Measurements from ENCODE around the gene G0S2. TPM values are rescaled to one million over a fixed set of nuclear protein-coding genes. Genes with fewer than 3 reads are reported as not detected.

G0S2 gene
- polyA plus RNA-seq, 4 donors = 5.8 to 12.7 (median 9.5) TPM

DNA sequence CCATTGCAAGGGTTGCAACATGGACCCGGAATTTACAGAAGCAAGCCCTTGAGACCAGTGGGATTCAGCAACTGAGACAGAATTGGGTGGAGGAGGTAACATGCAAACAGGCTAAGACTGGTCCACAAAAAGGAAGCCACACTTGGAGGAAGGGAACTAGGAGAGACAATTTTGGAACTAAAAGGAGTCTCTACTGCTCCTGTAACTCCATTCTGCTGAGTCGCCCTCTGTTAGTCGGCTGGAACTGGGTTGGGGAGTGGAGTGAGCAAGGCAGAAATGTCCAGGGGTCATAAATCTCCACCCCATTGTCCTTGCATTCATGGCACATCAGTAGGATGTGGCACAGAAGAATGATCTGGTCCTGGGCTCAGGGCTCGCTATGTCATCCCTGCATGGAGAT, 28.1 kb upstream of the G0S2 start:
- DNase-seq (ENCODE audit: low read depth in 4 of 4, low spot score in 3 of 4) = no peak

DNA sequence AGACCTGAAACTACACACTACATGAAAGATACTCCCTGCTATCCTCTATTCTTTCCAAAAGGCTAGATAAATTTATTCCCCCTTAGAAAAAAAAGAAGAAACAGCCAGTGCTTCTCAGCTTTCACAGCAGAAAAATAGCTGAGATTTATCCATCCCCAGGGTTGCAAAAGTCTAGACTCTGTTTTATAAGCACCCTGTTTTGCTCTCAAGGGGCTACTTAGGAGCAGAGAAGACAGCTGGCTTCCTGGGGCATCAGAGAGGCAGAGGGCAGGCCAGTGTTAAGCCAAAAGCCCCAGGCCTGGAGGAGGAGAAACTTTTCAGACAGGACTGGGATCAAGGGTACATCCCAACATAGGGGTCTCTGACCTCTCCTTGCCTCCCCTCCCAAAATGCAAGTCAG, 26.9 kb upstream of the G0S2 start:
- no peak for DNase-seq (ENCODE audit: low read depth in 4 of 4, low spot score in 3 of 4)

DNA sequence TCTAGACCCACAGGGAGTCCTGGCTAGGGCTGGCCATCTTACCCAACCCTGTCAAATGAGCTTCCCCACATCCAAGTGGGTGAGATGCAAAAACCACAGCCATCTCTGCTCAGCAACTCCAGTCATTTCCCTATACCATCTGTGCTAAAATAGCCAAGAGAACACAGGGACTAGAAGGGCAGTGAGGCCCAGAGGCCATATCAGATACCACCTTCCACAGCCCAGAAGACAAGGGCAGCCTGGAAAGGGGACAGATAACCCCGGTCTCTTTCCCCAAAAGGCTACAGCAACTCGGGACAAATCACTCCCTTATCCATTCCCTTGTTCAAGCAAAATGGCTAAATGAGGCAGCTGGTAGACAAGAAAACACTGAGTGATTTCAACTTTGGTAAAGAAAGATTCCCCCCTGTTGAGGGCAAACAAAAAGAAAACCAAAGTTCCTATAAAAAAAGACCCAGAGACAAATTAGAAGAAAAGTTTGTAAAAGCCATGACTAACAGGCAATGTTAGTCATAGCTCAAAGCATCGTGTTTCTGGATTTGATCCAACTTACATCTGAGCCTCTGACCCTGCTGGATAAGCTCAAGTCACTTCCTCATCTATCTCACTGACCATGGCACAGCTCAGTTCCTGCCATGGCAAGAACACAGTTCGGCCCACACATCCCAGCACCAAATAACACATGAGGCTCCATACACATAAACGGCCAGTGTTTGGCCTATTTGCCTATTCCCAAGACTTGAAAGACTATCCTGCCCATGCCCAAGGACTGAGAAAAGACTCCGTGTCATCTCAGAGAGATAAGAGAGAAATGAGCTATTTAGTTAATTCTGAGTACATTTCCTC, 26.1 kb upstream of the G0S2 start:
- no peak for DNase-seq (ENCODE audit: low read depth in 4 of 4, low spot score in 3 of 4)

DNA sequence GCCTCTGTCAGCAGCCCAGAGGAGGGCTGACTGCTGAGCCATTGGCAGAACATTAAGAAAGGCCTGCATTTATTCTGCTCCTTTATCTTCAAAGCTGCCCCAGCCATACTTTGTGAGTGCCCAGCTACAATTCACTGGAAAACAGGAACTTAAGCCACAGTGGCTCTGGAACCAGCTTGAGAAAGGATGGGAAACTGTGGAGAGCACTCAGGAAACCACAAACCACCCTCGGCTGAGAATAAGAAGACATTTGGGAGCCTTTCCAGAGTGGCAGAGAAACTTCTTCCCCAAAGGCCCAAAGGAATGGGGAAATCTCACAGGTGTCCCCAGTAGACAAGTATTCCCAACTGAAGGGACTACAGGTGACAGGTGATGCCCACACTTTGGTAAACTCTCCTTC, 24.8 kb upstream of the G0S2 start:
- DNase-seq (ENCODE audit: low read depth in 4 of 4, low spot score in 3 of 4) = no peak

DNA sequence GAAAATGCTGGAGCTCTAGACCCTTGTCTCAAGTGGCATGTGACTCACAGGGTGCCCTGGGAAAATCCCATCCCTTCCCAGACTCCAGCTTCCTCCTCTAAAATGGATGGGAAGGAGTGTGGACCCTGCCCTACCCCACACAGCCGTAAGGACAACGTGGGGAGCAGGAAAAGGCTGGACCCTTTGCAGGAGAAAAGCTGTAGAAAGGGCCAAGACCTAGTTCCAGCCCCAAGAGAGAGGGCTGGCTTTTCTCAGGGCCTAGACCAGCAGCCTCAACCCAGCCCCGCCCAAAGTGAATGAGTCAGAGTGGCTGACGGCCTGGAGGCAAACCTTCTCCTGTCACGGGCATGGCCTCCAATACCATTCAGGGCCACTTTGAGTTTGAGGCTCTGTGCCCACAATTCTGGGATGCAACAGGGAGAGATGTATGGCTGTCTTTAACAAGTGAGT, 24.0 kb upstream of the G0S2 start:
- no peak for DNase-seq (ENCODE audit: low read depth in 4 of 4, low spot score in 3 of 4)

DNA sequence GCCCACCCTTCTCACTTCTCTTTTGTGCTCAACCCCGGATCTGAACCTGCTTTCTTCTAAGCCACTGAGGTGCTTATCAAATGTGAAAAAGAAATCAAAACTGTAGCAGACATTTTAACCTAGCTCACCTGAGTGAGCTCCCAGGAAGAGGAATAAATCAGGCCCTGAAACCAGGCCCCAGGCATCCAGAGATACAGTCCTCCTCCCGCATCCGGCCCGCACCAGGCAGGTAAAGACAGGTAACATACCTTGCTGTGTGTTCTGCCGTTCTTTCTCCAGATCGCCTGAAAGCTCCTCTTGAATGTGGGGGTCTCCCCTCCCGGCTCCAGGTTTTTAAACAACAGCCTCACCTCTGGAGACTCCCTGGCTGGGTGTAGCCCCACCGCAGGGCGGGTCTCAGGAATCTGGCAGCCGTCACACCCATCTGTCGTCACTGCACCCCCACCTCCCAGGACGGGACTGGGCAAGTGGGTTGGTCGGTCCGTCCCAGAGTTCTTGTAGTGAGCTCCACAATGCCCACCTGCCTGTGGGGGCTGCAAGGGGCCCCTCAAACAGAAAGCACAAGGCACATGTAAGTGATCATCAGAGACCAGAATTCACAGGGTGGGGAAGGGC, 23.0 kb upstream of the G0S2 start, which contains the start of gene LAMB3:
TSS of gene LAMB3 (minus strand) at position 305 of the 615 bp plus-strand sequence. CDS start 1,481 bp downstream, outside the sequence.
- DNase-seq (ENCODE audit: low read depth in 4 of 4, low spot score in 3 of 4) = no peak

DNA sequence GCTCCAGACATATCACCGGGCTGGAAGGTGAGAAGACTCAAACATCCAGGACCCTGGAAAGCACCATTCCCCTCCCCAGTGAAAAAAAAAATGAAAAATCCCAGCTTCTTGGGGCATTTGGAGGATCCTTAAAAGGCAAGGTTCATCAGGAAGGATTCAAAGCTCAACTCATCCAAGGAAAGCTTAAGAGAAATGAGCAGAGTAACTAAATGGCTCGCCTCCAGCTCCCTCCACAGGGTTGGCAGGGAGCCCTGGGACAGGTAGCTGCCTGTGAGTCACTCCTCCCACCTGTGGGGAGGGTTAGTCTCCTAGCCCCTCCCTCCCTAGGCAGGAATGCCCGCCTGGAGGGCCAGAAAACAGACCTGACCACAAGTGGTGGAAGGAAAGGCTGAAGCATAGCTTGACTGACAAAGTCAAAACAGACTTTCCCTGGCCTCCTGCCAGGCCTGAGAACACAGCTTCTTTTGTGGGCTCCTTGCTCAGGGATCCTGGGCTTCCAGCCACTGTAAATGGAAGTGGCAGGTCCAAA, 22.3 kb upstream of the G0S2 start:
- peak in 1 of 4 donors; percentile 72 for DNase-seq (ENCODE audit: low read depth in 4 of 4, low spot score in 3 of 4)

DNA sequence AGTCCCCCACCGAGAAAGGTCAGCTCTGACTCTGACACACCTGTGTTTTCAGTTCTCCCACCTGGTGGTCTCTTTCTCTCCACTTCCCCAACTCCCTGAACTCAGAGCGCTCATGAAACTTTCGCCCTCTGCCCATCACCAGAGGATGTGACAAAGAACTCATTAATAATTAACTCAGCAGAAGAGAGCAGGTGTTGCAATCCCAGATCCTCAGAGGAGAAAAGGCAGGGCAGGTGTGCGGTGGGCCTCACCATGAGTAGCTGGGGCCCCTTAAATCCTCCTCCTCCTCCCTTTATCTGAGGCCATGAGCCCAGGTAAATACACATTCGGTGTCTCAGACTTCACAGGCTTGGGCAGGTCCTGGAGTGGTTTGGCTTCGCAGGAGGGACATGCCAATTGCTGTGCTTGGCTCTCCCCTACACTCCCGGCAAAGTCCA, 21.3 kb upstream of the G0S2 start:
- no peak for DNase-seq (ENCODE audit: low read depth in 4 of 4, low spot score in 3 of 4)

DNA sequence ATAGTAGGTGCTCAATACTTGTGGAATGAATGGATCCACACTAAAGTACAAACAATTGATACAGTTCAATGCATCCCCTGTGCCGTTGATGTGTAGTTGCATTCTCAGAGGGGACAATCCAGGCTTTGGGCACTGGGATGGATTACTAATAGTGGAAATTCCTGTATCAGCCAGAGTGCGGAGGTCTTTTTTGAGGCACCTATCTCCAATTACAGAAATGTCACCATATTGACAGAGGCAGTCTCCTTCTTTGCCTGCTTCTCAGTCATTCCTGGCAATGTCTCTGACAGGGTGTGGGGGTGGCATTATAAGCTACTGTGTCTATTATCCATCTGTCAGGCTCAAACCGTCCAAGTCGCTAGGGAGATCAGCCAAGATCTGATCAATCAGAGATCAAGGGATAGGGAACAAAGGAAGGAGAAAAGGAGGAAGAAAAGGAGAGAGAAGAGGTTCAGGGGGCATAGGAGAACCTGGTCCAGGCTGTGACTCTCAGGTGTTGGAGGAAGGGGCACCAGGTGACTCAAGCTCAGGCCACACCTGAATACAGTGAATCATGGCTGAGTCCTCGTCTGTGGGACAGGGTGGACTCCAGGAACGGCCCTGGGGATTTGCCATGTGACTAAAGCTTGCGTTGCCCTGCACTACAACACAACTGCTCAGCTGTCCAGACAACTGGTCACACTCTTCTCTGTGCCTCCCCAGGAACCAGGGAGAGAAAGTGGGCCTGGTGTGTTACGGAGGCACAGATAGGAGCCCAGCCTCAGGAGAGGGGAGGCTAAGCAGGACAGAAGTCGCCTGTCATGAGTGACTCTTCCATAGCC, 19.6 kb upstream of the G0S2 start:
- DNase-seq (ENCODE audit: low read depth in 4 of 4, low spot score in 3 of 4) = no peak

DNA sequence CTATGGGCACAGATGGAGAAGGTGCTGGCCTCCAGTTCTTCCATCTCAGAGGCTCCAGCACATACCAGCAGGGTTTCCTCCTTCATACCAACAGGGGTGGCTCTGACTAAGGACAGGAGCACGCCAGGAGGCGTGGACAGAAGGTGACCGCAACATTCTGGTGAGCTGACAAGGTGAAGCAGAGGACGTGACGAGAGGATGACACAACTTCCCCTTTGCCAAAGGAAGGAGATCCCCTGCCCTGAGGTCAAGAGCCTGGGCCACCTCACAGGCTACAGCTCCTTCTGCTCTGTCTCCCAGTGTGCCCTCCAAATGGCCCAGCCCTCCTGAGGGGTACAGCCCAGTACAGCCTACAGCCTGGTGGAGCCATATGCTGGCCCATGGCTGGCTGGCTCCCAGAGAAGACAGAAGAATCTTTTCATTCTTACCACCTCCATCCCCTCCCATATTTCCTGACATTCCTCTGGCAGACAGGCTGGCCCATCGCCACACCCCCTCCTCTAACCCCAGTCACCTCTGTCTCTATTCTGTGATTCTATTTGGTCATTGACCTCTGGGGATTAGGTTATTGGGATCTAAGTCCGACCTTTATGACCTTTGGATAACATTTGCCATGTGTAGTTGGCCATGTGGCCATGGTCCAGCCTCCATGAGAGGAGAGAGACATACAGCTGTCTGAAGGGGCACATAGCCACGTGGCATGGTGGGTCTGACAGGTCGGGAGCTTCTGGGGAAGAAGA, 17.9 kb upstream of the G0S2 start:
- DNase-seq (ENCODE audit: low read depth in 4 of 4, low spot score in 3 of 4) = no peak

DNA sequence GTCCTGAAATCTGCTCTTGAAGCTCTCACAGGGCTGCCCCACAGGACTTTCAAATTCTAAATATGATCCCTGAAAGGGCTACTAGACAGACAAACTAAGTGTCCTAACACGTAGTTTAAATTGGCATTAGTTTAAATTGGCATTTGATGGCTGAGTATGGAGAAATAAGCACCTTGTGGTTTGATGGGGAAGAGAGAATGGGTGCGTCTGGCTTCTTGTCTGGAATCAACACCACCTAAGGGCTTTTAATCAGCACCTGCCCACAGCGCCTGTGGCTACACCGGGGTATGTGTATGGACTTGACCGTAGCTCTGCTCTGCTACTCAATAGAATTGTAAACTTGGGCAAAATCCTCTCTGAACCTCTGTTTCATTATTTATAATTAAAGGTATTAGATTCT, 17.3 kb upstream of the G0S2 start:
- DNase-seq (ENCODE audit: low read depth in 4 of 4, low spot score in 3 of 4) = no peak

DNA sequence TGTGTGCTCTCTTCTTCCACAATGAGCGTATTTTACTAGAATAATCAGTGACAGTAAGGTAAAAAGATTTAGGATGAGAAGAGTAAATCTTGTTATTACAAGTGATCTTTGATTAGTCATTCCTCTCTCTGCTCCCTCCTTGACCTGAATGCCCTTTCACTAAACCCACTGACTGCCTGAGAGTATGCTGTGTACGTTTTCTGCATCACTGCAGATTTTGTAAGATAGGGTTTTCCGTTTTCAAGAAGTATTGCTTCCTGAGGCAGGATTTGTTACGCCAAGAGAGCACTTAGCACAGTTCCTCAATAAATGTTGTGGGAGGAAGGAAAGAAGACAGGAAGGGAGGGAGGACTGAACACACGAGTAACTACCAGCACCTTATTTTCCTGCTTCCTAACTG, 15.3 kb upstream of the G0S2 start:
- no peak for DNase-seq (ENCODE audit: low read depth in 4 of 4, low spot score in 3 of 4)

DNA sequence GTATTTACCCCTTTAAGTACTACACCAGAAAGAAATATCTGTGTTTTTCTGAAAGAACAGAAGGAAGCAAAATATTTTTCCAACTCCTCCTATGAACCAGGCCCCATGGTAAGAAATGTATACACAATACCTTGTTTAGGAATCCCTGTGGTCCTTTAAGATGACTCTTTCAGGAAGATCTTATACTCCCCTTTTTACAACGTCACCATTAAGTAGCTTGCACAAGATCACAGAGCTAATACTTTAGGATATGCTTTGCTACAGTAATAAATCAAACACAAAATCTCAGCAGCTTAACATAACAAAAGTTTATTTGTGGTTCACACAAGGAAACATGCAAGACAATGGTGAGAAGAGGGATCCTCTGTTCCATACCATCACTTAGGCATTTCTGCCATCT, 14.1 kb upstream of the G0S2 start:
- no peak for DNase-seq (ENCODE audit: low read depth in 4 of 4, low spot score in 3 of 4)

DNA sequence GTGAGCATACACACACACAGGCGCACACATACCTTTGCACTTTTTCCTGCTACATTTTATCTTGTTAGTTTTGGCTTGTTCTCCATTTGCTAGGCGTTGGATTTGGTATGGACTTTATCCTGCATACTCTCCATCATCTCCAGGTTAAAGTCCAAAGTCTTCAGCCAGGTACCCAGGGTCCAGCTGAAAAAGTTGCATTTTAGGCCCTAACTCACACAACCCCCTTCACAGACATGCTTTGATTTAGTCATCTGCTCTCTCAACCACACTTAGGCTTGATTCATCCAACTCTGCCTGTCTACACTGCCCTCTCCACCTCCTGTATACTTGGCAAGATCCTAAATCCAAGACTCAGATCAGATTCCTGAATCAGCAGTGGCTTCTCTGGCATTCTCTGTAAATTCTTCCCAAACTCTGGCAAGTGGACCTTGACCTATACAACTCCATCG, 12.3 kb upstream of the G0S2 start:
- DNase-seq (ENCODE audit: low read depth in 4 of 4, low spot score in 3 of 4) = no peak

DNA sequence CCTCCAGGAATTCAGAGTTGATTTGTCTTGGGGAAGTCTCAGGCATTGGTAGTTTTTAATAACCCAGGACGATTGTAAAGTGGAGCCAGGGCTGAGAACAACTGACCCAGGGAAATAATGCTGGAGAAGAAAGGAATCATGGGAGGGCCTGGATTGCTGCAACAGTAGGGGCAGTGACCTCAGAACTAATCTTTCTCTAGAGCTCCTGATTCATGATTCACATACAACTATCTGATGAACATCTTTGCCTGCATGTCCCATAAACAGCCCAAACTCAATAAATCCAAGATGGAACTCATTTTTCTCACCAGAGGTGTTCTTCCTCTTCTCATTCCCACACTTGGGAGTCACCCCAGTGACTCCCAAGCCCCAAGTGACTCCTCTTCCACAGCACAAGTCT, 8.1 kb upstream of the G0S2 start:
- no peak for DNase-seq (ENCODE audit: low read depth in 4 of 4, low spot score in 3 of 4)

DNA sequence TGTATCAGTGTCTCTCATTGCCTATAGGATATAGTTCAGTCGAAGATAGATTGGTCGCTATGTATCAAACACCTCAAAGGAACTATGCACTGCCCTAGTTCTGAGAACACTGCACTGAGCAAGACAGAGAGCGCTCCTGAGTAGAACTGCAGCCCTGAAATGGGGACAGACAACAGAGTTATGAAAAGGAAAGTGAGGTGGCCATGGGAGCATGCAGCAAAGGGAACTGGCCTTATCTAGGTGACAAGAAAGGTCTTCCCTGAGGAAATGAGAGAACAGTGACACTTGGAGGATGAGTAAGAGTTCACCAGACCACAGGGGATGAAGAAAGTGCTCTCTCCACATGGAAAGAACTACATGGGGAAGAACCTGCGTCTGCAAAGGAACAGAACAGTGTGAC, 7.5 kb upstream of the G0S2 start:
- no peak for DNase-seq (ENCODE audit: low read depth in 4 of 4, low spot score in 3 of 4)

DNA sequence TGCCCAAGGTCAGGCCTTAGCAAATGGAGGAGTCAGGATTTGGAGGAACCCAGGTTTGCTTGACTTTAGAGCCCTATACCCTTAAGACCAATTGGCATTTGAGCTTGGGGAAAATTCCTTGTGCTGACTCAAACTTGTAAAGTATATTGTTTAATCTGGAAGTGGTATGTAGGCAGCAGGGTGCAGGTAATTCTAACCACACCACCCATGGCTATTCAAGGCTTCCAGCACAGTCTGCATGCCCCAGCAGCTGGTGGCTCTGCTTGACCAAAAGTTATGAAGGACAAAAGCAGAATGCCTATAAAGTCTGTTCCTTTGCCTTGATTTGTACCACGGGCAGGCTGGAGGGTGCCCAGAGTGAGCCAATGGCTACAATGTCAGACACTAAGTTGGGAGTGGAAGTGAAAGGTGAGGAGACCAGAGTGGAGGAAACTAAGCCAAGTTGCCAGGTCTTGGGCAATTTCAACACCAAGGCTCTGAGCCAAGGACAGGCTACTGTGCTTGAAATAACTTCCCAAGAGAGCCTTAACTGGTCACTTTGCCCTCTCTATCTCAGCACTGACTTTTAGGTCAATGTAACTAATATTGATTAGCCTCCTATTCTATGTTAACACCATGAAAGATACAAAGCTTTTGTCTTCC, 4.7 kb upstream of the G0S2 start:
- no peak for DNase-seq (ENCODE audit: low read depth in 4 of 4, low spot score in 3 of 4)

DNA sequence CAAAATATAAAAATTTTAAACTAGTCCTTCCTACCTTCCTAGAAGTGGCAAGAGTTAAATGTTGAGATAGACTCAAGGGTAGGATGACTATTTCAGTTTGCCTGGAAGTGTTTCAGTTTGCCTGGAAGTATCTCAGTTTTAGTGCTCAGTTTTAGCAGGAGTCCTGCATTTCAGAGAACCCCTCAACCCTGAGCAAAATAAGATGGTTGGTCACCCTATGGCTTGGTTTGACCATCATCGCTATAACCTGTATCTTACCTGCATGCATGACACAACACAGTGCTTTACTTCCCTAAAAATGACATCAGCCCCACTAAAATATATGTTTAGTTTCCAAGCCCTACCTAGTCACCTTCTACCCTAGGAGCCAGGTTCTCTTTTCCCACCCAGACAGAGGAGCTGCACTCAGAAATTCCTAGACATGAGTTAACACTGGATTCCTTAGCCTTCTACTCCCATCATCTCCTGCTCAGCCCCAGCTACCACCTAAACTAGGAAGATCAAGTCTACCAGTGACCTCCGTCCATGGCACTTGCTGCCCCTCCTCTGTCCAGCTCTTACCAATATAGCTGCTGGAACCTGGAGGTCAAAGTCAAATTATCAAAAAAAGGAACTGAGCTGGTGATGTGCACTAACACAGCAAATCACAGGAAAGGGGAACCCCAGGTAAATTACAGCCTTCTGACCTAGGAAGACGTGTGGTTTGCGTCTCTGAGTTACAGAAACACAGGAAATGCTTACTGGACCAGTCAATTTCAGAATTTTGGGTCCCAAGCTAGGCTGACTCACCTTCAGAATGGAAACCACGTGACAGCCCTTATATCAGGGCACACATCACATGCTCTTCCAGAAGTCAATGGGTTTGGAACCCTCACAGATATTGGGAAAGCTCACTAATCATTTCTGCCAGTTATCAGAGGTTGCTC, 2.2 kb upstream of the G0S2 start:
- DNase-seq (ENCODE audit: low read depth in 4 of 4, low spot score in 3 of 4) = no peak

Measured in left renal pelvis (tissue), 4 donors.